Transverse colon (tissue), 4 donors: ENCODE results near the gene SIGLECL1.

Source experiments
- EP300 ChIP-seq: sonication (generic); formaldehyde crosslinking; IDR thresholded peaks from one replicate; pipeline ENCODE4 v1.6.1; 2017; ENCODE audit warnings: antibody characterized with exemption, low read depth
- POLR2A ChIP-seq: fragments of 450-650 bp; IDR thresholded peaks from one replicate; pipeline ENCODE4 v1.6.1; 2016; ENCODE audit warnings: antibody characterized with exemption, mild to moderate bottlenecking, moderate library complexity
- POLR2AphosphoS5 ChIP-seq, 3 donors: sonication (generic); formaldehyde crosslinking; IDR thresholded peaks; one replicate each; pipeline ENCODE4 v1.6.1; 2016; ENCODE audit warnings: antibody characterized with exemption in 3 of 3
- TF ChIP-seq, protein P1 (sequence below), 5 experiments: fragments of 200-600 bp in 3 of 5; fragments of 450-650 bp in 2 of 5; sonication (generic) in 3 of 5; IDR thresholded peaks; 1 replicate in 2 of 5; 2 replicates in 3 of 5; pipeline ENCODE4 v1.5.1; 2016 to 2017; ENCODE audit warnings: antibody characterized with exemption in 5 of 5, inconsistent platforms in 3 of 5, mild to moderate bottlenecking in 2 of 5, moderate library complexity in 1 of 5

- TF ChIP-seq EP300 (no peak), POLR2A (no peak), POLR2AphosphoS5 (IDR thresholded peaks at IDR 0.05) (no peak)
- TF ChIP-seq, protein P1, sequence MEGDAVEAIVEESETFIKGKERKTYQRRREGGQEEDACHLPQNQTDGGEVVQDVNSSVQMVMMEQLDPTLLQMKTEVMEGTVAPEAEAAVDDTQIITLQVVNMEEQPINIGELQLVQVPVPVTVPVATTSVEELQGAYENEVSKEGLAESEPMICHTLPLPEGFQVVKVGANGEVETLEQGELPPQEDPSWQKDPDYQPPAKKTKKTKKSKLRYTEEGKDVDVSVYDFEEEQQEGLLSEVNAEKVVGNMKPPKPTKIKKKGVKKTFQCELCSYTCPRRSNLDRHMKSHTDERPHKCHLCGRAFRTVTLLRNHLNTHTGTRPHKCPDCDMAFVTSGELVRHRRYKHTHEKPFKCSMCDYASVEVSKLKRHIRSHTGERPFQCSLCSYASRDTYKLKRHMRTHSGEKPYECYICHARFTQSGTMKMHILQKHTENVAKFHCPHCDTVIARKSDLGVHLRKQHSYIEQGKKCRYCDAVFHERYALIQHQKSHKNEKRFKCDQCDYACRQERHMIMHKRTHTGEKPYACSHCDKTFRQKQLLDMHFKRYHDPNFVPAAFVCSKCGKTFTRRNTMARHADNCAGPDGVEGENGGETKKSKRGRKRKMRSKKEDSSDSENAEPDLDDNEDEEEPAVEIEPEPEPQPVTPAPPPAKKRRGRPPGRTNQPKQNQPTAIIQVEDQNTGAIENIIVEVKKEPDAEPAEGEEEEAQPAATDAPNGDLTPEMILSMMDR (IDR thresholded peaks at IDR 0.05), result no peak
These were observed 2.8 kb upstream of the SIGLECL1 start for GRCh38 chr19:51247972-51248590.
